ENCODE data around the gene ZDHHC11.

DNA sequence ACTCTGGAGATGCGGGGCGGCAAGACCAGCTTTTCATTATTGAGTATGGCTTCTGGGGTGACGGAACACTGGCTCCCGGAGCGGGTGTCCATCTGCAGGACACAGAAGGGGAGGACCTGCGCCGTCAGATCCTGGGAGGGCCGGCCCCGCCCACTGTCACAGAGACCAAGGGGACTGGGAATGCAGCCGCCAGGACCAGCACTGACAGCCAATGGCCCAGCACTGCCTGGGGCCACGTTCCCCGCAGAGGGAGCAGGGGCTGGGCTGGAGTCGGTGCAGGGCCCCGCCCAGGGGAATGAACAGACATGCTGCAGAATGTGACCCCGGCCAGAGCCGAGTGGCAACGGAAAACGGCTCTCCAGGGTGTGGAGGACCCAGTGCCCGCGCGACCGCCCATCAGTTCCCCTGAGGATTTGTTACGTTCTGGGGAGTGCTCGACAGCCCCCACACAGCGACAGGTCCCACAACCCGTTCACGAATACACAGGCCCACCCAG is at the start of gene ZDHHC11:
- TF ChIP-seq, protein P1, sequence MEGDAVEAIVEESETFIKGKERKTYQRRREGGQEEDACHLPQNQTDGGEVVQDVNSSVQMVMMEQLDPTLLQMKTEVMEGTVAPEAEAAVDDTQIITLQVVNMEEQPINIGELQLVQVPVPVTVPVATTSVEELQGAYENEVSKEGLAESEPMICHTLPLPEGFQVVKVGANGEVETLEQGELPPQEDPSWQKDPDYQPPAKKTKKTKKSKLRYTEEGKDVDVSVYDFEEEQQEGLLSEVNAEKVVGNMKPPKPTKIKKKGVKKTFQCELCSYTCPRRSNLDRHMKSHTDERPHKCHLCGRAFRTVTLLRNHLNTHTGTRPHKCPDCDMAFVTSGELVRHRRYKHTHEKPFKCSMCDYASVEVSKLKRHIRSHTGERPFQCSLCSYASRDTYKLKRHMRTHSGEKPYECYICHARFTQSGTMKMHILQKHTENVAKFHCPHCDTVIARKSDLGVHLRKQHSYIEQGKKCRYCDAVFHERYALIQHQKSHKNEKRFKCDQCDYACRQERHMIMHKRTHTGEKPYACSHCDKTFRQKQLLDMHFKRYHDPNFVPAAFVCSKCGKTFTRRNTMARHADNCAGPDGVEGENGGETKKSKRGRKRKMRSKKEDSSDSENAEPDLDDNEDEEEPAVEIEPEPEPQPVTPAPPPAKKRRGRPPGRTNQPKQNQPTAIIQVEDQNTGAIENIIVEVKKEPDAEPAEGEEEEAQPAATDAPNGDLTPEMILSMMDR (conservative IDR thresholded peaks at IDR 0.05; ENCODE audit: low read depth, low read length) = no peak
- TF ChIP-seq MAFK (IDR thresholded peaks at IDR 0.05; ENCODE audit: low read depth, low read length) (no peak), SMC3 (IDR thresholded peaks at IDR 0.05; ENCODE audit: low read depth, low read length) (no peak), BHLHE40 (IDR thresholded peaks at IDR 0.05; ENCODE audit: low read depth, low read length) (no peak), POLR2A (IDR thresholded peaks at IDR 0.05; ENCODE audit: low read depth, low read length) (no peak), RAD21 (IDR thresholded peaks at IDR 0.05; ENCODE audit: low read length) (no peak), FOS (IDR thresholded peaks at IDR 0.05; ENCODE audit: low read depth, low read length) (no peak), RFX5 (IDR thresholded peaks at IDR 0.05; ENCODE audit: low read depth, low read length) (no peak), CHD1 (IDR thresholded peaks at IDR 0.05; ENCODE audit: low read depth, low read length) (no peak), RCOR1 (IDR thresholded peaks at IDR 0.05; ENCODE audit: insufficient replicate concordance, low read length) (no peak), NFE2L2 (IDR thresholded peaks at IDR 0.05; ENCODE audit: low read depth, low read length) (no peak)
